Right renal pelvis (tissue), 4 donors: ENCODE measurements around the gene CFP. TPM values are rescaled to one million over a fixed set of nuclear protein-coding genes. Genes with fewer than 3 reads are reported as not detected.
"Not testable (repeated sequence)": the region's sequence is repeated elsewhere in the genome, so short reads cannot be mapped to it uniquely, and the experiment has no call there.

Experiments used
- DNase-seq, 4 donors: peaks; one replicate each; pipeline ENCODE4 v3.0.0-alpha.2; 2013; ENCODE audit warnings: low read depth in 4 of 4, low spot score in 3 of 4, missing footprints in 1 of 4
- polyA plus RNA-seq, 4 donors: library from polyadenylated mRNA; unstranded; fragments of 120-200 nt; gene quantifications; one replicate each; pipeline ENCODE4 v1.2.1, GENCODE V29; 2013; ENCODE audit not compliant: insufficient read length in 4 of 4

Gene CFP
- polyA plus RNA-seq: 1 to 10 TPM in 3 of 4 donors, under 1 TPM in 1; 0.91 to 1.3 (median 1.3) TPM

DNA sequence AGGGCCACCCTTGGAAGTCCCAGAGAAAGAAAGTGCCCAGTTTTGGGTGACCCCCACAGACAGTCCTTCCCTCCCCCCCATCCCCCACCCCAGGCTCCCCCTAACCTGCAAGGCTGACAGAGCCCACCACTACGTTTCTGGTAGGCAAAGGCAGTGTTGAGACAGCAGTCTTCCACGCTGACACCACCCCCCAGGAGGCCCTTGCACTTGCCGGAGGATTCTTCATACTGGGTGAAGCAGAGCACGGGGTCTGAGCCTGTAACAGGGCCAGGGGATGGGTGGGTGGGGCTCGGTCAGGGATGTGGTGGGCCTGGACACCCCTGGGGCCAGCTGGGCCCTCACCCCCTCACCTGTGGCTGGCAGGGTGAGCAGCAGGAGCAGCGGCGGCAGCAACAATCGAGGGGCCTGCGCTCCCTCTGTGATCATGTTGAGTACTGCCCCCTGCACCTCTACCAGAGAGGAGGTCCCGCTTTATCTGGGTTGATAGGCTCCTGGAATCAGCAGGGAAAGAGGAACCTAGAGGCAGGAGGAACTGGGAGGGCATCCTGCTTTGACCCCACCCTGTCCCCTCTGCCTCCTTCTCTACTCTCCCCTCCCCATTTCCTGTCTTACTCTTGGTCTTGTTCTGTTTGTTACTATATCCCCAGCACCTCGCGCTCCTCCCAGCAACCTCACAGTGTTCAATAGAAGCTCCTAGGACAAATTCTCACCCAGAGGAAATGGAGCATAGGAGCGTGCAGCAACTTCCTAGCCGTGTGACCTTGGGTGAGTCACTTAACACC is at the start of gene CFP:
Gene CFP, minus strand, starts transcription at position 512 of the 782 bp plus-strand sequence. Its CDS starts 86 bp downstream, at position 426.
- no peak for DNase-seq

DNA sequence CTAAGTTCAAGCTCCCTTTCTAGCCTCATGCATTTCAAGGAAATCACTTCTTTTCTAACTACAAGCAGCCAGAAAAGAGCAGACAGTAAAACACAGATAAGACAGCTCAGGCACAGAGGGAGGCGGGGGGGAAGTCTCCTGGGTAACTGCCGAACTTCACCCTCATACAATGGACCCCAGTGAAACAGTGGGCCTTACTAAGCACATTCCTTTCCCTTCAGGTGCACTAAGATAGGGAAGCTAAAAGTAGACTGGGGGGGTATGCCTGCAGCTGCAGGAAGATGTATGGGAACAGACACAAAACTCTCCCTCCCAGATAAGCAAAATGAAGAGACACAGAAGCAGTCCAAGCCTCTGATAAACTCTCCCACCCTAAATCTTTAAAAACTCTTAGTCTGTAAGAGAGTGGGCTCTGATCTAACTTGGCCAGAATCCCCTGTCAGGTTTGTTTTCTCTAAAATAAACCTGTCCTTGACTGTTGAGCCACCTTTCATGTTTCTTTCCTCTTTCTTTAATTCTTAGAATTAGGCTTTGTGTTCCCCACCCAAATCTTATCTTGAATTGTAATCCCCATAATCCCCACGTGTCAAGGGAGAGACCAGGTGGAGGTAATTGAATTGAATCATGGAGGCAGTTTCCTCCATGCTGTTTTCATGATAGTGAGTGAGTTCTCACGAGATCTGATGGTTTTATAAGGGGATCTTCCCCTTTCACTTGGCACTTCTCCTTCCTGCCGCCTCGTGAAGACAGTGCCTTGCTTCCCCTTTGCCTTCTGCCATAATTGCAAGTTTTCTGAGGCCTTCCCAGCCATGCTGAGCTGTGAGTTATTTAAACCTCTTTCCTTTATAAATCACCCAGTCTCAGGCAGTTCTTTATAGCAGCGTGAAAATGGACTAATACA is 46.5 kb upstream of the CFP start:
- DNase-seq: not testable (repeated sequence)

DNA sequence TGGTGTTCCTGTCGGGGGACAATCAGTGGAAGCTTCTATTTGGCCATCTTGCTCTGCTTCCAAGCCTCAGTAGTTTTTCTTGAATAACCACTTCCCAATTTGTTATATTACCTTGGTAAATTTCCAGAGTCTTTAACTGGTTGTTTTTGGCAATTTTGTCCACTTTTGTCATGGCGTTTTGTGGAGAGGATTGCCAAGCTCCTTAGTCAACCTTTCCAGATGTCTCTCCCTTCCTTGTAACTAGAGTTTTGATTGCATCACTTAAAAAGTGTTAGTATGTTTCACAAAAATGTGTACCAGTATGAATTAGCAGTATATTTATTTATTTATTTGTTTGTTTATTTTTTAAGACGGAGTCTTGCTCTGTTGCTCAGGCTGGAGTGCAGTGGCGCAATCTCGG is 45.0 kb upstream of the CFP start:
- DNase-seq: no peak

DNA sequence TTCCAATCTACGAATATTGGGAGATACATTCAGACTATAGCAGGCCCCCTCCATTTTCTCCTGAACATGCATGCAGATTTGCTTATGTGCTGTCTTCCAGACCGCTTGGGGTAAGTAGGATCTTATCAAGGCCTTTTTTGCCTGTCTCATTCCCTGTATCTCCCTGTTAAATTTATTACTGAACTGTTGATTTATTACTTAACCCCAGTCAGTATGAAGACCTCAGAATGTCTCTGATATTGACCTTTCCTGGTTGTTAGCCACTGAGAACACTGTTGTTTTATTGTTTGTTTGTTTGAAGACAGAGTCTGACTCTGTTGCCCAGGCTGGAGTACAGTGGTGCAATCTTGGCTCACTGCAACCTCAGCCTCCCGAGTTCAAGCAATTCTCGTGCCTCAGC is 36.1 kb upstream of the CFP start:
- not testable (repeated sequence) for DNase-seq

DNA sequence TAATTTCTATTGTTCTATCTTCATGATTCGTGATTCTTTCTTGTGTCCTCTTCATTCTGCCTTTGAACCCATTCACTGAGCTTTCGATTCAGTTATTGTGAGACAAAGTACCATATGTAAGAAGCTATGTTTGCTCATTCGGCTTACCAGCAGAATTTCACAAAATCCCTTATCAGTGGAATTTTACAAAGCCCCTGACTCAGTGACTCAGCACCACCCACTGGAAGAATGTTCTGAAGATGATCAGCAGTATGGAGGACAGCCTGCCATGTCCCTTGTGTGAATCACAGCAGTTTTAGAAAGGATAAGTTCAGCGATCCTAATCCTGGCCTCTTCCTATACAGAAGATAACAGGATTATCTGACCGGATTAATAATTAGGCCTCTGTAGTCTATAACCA is 35.0 kb upstream of the CFP start:
- no peak for DNase-seq

DNA sequence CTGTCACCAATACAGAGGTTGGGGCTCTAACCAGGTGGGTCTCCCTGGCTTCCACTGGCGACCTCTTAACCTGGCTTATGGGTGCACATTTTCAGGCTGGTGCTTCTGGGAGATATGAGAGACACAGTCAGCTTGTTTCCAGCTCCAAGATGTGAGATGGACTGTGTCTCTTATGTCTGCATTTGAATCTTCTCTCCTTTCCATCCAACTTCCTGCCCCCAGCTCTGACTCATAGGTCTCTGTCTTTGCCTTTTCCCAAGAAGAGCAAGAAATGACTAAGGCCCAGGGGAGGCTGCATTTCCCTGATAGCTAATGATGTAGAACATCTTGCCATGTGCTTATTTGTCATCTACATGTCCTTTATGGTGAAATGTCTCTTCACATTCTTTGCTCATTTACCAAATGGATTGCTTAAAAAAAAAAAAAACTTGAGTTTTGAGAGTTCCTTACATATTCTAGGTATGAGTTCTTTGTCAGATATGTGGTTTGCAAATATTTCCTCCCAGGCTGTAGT is 32.5 kb upstream of the CFP start:
- no peak for DNase-seq

DNA sequence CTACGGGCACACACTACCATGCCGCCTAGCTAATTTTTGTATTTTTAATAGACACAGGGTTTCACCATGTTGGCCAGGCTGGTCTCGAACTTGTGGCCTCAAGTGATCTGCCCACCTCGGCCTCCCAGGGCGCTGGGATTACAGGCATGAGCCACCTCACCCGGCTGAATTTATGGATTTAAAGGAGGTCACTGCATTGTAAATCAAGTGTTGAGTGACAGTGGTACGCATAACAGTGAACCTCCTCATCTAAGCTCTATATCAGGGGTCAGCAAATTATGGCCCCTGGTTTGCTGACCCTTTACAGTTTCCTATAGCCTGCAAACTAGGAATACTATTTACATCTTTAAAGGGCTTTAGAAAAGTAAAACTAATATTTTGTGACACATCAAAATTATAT is 31.8 kb upstream of the CFP start:
- no peak for DNase-seq

DNA sequence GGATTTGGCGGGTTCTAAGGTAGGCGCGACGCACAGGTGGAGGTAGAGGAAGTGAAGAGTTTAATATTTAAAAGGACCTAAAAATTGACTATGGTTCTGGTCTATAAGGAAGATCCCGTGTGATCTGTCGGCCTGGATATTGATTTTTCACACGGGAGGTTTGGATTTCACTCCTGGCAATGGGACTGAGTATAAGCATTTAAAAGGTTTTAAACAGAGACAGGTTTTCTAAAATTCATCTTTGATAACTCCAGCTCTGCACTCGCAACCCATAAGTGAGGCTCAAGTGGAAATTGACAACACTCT is 29.6 kb upstream of the CFP start:
- no peak for DNase-seq

DNA sequence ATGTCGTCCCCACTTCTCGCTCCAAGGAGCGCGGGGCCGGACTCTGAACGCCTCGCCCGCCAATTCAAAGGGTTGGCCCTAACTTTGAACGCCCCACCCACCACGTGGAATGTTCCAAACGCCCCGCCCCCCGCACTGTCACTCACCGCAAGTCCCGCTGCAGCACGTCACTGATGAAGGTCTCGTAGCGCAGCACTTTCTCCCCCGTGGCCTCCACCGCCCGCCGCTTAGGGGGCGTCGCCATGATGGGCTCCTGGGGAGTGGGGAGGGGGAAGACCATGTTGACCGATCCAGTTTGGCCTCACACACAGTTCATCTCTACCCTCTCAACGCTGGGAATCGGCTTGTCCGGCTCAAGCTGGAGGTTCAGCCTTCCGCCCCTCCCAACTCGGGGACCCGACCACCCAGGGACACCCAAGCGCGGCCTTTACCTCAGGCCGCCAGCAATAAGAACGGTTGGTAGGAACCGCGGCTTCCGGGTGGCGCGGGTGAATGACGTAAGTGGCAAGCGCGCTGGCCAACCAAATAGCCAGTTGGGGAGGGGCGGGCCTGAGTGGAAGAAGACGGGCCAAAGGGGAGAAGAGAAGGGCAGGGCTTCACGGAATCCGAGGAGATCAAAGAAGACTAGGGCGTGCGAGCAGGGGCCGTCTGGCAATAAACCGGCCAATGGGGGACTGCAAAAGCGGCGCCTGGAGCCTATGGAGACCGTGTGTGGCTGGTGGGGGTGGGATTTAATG is 29.1 kb upstream of the CFP start, which contains the start of gene UXT:
Gene UXT, minus strand, starts transcription at position 497 of the 737 bp plus-strand sequence. Its CDS starts 253 bp downstream, at position 244.
- DNase-seq: peak; percentile 71 to 80 (median 80)

DNA sequence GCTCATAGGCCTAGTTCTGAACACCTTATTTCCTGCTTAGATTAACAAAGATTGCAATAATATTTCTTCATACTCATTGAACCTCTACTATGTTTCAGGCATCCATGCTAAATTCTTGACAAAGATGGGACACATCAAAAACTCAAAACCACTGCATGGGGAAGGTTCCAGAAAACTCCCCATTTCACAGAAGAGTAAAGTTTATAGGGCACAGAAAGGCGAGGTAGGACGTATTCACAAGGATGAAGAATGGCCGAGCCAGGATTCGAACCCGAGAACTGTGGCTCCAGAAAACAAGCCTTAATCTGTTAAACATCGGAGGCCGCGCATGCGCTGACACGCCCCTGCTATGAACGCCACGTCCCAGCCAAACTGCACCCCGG is 28.6 kb upstream of the CFP start:
- DNase-seq: no peak

DNA sequence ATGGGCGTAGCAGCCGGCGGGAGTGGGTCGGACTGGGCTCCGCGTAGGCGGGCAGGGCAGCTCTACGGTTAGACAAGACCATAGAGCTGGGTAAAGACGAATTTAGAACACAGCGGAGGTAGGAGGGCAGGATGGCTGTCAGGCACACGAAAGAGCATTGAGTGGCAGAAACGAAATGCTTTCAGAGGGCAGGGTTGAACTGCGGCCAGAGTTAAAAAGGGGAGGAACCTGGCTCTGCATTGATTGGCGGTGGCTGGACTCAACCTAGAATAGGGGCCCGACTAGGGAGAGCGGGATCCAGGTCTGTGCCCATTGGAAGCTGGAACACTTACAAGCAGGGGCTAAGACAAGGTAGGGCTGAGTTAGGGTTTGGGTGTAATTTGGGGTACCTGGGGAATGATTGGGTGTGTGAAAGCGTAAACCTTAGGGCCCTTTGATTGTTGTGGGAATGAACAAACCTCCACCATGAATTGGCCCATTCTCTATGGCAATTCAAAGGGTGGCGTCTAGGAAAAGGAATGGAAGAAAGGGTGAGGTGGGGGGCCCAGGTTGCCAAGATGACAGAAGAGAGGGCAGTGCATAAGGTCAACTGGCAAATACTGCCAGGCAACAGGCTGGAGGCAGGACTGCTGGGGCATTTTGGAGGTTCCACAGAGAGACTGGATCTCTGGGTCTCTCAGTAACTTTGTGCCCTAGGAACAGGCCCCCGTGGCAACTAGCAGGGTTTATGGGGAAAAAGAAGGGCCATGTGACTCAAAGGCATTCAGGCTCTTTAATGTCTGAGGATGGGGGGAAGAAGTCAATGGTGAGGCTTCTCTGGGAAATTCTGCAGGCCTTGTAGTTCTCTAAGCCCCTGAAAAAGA is 21.5 kb upstream of the CFP start:
- no peak for DNase-seq

DNA sequence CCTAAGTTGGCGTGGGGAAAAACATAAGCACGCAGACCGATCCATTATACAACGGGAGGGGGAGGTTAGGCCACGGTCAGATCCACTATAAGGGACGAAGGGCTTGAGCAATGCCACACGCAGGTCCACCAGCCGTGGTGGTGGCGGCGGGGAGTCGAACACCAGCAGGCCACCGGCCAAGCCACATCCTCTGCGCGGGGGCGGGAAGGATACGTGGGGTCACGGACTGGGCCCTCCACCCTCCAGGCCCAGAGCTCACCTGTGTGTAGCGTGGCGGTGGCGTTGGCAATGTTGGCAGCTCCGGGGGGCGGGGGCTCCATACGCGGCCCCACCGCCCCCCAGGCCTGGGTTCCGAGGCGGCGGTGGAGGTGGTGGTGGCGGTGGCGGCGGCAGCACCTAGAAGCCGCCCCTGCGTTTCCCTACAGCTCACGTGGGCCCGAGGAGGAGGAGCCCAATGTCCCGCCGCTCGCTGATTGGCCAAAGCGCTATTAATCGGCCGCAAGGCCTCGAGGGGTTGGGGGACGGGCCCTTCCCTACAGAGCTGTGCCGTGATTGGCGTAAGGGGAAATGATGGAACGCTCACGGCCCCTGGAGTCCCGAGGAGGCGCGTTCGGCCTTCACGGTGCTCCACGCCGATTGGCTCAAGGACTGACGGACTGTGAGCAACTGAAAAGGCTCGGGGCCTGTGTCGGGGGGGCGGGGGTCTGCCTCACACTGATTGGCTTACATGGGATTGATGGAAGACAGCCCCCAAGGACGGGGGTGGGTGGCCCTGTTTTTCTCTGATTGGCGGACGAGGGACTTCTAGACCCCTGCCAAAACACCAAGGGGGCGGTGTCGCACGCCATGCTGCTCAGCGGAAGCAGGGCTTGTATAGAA is 20.7 kb upstream of the CFP start, which contains the start of gene ELK1:
Gene ELK1, minus strand, starts transcription at position 400 of the 879 bp plus-strand sequence. CDS start 9,122 bp downstream, outside the sequence.
- DNase-seq: peak; percentile 73 to 92 (median 90)

DNA sequence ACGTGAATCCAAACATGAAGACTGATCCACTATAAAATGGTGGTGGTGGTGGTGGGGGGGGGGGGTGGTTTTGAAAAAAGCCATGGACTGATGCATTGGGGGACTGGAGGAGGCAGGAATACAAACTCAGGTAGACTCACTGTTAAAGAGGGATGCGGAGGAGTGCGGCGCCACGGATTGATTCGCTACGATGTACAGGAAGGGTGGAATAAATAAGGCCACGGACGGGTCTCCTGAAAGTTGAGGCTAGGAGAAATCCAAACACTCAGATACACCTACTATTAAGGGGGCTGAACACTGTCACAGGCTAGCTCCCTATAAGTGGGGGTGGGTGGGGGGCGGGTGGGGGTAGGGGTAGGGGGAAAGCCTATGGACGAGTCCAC is 20.0 kb upstream of the CFP start:
- DNase-seq: no peak

DNA sequence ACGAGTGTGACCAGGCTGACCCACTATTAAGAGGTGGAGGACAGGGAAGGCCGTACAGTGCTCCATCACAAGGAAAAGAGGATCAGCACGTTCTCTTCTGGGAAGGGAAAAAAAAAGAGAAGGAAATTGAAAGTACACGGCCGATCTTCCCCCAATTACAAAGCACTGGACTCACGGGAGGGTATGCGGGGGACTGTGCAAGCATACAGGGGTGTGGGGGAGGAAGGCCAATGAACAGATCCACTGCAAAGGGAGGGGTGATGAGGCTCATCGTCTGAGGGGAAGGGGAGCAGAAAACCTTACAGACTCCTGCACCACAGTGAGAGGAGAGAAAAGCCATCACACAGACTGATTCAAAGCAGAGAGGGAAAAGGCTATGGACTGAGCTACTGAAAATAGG is 19.5 kb upstream of the CFP start:
- DNase-seq: no peak

DNA sequence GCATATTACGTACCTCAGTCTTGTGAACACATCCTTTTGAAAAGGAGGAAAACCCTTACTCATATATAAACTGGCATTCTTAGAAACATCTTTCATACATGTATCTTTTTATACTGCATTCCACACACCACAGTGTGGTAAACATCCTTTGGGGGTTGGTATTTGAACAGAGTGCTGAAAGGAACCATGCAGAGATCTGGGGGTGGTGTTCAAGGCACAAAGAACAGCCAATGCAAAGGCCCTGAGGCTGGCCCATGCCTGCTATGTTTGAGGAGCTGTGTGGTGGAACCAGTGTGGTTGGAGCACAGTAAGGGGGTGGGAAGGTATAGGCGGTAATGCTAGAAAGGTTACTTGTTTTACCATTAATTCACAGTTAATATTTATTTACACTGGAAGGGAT is 18.6 kb upstream of the CFP start:
- DNase-seq: no peak

DNA sequence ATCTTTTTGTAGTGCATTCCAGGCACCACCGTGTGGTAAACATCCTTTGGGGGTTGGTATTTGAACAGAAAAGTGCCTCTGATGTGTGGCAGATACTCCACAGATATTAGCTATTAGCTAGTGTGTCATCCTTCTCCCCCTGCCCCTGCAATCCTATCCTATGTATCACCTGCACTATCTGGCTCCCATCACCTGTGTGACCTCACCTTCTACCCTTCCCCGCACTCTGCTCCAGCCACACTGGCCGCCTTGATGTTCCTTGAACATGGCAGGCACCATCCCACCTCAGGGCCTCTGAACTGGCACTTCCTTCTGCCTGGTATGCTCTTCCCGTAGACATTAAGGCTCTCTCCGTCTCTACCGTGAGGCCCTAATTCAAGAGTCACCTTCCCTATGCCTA is 16.9 kb upstream of the CFP start:
- no peak for DNase-seq

DNA sequence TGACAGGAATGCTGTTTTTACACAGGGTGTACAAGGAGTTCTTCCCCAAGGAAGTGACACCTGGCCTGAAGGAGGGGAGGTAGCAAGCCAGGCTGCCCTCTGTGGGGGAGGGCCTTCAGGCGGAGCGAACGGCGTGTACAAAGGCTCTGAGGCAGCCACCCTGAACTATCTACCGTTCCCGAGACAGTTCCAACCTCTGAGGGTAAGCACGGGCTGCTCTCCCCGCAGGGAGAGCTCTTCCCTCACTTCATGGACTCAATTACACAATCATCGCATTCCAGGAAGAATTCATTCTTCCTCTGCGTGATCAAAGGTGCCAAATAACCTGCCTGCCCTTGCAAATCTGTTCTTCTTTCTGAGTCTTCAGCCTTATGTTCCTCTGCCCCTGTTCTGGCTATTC is 15.8 kb upstream of the CFP start:
- DNase-seq: no peak

DNA sequence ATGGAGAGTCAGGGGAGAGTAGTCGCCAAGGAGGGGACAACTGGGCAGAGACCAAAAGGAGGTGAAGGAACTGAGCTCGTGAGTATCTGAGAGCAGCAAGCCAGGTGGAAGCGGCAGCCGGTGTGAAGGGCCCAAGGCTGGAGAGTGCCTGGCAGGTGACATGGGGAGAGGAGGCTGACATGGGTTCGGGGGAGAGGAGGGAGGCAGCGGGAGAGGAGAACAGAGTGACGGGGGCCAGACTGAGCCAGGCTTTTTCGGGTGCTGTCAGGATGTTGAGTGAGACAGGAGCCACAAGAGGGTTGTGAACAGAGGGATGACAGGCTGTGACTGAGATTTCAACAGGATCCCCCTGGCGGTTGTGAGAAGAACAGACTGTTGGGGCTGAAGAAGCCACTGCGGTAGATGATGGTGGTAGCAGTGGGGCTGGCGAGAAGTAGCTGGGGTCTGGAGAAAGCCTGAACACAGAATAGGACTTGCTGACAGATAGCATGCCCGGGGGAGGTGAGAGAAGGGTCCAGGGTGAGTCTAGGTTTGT is 14.9 kb upstream of the CFP start:
- DNase-seq: no peak

DNA sequence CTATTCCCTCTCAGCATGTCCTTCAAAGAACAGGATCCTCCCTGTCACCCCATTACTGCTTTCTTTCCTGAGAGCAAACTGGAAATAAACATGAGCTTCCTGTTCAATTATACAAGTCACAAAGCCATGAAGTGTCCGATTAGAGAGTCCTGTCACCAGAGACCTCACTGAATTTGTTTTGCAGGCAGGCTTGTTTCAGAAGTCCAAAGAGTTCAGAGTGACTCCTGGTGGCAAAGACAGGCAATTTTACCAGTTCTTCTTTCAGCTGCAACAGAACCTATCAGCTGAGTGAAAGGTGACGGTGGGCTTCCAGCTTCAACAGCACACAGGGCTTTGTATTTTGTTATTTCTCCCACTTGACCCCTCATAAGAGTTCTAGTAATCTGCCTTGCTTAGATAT is 14.2 kb upstream of the CFP start:
- no peak for DNase-seq
